Lung (tissue), 12 donors: ENCODE measurements around the gene NR3C1. TPM values are rescaled to one million over a fixed set of nuclear protein-coding genes. Genes with fewer than 3 reads are reported as not detected.

ENCODE experiments used
- ATAC-seq: fragments of 200-7000 bp; cut with Tn5 transposase; one replicate; pipeline ENCODE4 v1.9.1; 2020; ENCODE audit warnings: moderate number of reproducible peaks; ENCODE audit not compliant: insufficient read depth, low FRiP score
- DNase-seq, 3 donors: peaks; one replicate each; pipeline ENCODE4 v3.0.0-alpha.2; 2013 to 2017
- H3K27ac ChIP-seq, 2 donors: one replicate each; pipeline ENCODE4 v1.5.1; 2013; ENCODE audit warnings: mild to moderate bottlenecking in 2 of 2, moderate library complexity in 2 of 2, control low read depth in 1 of 2, inconsistent platforms in 1 of 2, low read depth in 1 of 2, low read length in 1 of 2
- H3K27me3 ChIP-seq, 3 donors: one replicate each; pipeline ENCODE4 v1.5.1; 2013; ENCODE audit warnings: low read length in 2 of 3; ENCODE audit not compliant: control insufficient read depth in 3 of 3, insufficient read depth in 3 of 3
- H3K36me3 ChIP-seq, 4 donors: one replicate each; pipeline ENCODE4 v1.5.1; 2013; ENCODE audit warnings: low read length in 4 of 4, mild to moderate bottlenecking in 1 of 4, moderate library complexity in 1 of 4; ENCODE audit not compliant: control insufficient read depth in 4 of 4, insufficient read depth in 4 of 4
- H3K4me1 ChIP-seq, 5 donors: one replicate each; pipeline ENCODE4 v1.5.1; 2013; ENCODE audit warnings: low read length in 5 of 5, mild to moderate bottlenecking in 2 of 5, moderate library complexity in 1 of 5; ENCODE audit not compliant: control insufficient read depth in 5 of 5, insufficient read depth in 5 of 5
- H3K4me3 ChIP-seq: one replicate; pipeline ENCODE4 v1.5.1; 2013; ENCODE audit warnings: mild to moderate bottlenecking, control low read depth, moderate library complexity
- H3K9ac ChIP-seq, 2 donors: one replicate each; pipeline ENCODE4 v1.5.1; 2013; ENCODE audit warnings: low read length in 2 of 2, control low read depth in 1 of 2; ENCODE audit not compliant: insufficient read depth in 1 of 2
- H3K9me3 ChIP-seq, 4 donors: one replicate each; pipeline ENCODE4 v1.5.1; 2013; ENCODE audit warnings: low read length in 3 of 4, mild to moderate bottlenecking in 1 of 4, moderate library complexity in 1 of 4; ENCODE audit not compliant: control insufficient read depth in 4 of 4, insufficient read depth in 3 of 4
- CTCF ChIP-seq: IDR thresholded peaks from 2 replicates; pipeline ENCODE4 v1.5.1; 2012; ENCODE audit warnings: mild to moderate bottlenecking; ENCODE audit errors: control extremely low read depth, extremely low read depth
- WGBS, 2 donors: extraction: QIAGEN DNeasy Blood & Tissue Kit; methylation state at CpG; one replicate each; pipeline ENCODE4 v1.1.7; 2013; 5-methylcytosine and 5-hydroxymethylcytosine counted together
- polyA plus RNA-seq, 2 donors: library from polyadenylated mRNA; stranded (reverse); fragments of 200-250 nt; gene quantifications; one replicate each; pipeline ENCODE4 v1.2.1, GENCODE V29; 2013
- total RNA-seq, 2 donors: library from RNA; depleted of rRNA in 1 of 2; stranded (reverse); fragments of >200 nt in 1 of 2; gene quantifications; one replicate each; pipeline ENCODE4 v1.2.1, GENCODE V29; 2014 to 2021
- donor health status: control.
- donor health status: control.
- donor health status: Bipolar disorder and iron deficiency.
- donor health status: healthy.
- donor health status: DM: yes; HTN: yes; CAD: no.

Gene NR3C1
- total and polyA plus RNA-seq, 4 donors: 21.6 to 103 (median 48.2) TPM

- H3K9me3 ChIP-seq: peaks cover 0 to 22% (median 5%) of the 10 kb centered on the region in 4 donors
- no peak overlapping the region for H3K4me3 ChIP-seq
- H3K9ac ChIP-seq: no peak overlapping the region
- DNase-seq: no peak
- WGBS, 2 donors: 66 to 84% methylated on average over 3 of the region's 3 CpGs
- no peak overlapping the region for H3K27ac ChIP-seq
- no peaks in the 10 kb centered on the region for H3K27me3 ChIP-seq
- peaks cover 0 to 23% (median 9%) of the 10 kb centered on the region in 4 donors for H3K36me3 ChIP-seq
- no peak for TF ChIP-seq CTCF
- H3K4me1 ChIP-seq: peaks cover 0 to 22% (median 0%) of the 10 kb centered on the region in 5 donors
- no peak for ATAC-seq
Observed at GRCh38 chr5:143384865-143385657, 18.4 kb downstream of the NR3C1 start.

- Histone ChIP-seq H3K27ac (no peak overlapping the region), H3K9me3 (peaks cover 0 to 22% (median 5%) of the 10 kb centered on the region in 4 donors), H3K36me3 (peaks cover 0 to 23% (median 9%) of the 10 kb centered on the region in 4 donors), H3K4me1 (peaks cover 0 to 22% (median 0%) of the 10 kb centered on the region in 5 donors), H3K9ac (no peak overlapping the region), H3K4me3 (no peak overlapping the region), H3K27me3 (no peaks in the 10 kb centered on the region)
- no peak for TF ChIP-seq CTCF
- DNase-seq: no peak
- 73 to 85% methylated on average over 3 of the region's 3 CpGs for WGBS, 2 donors
- ATAC-seq: no peak
Observed at GRCh38 chr5:143383988-143384387, 19.5 kb downstream of the NR3C1 start.

GRCh38 chr5:143379606-143380005 is 23.9 kb downstream of the NR3C1 start:
- Histone ChIP-seq H3K27ac (peak overlapping the region in 1 of 2 donors; percentile 45), H3K4me3 (no peak overlapping the region), H3K4me1 (peaks cover 0 to 40% (median 3%) of the 10 kb centered on the region in 5 donors), H3K27me3 (no peaks in the 10 kb centered on the region), H3K9ac (no peak overlapping the region), H3K36me3 (peaks cover 0 to 16% (median 9%) of the 10 kb centered on the region in 4 donors), H3K9me3 (peaks cover 0 to 7% (median under 1%) of the 10 kb centered on the region in 4 donors)
- WGBS, 2 donors: 88 to 91% methylated on average over 2 of the region's 2 CpGs
- DNase-seq: no peak
- ATAC-seq: no peak
- TF ChIP-seq CTCF: no peak
